ENCODE measurements around the gene RFX1.
"Not testable (repeated sequence)": the region's sequence is repeated elsewhere in the genome, so short reads cannot be mapped to it uniquely, and the experiment has no call there.

Gene RFX1

DNA sequence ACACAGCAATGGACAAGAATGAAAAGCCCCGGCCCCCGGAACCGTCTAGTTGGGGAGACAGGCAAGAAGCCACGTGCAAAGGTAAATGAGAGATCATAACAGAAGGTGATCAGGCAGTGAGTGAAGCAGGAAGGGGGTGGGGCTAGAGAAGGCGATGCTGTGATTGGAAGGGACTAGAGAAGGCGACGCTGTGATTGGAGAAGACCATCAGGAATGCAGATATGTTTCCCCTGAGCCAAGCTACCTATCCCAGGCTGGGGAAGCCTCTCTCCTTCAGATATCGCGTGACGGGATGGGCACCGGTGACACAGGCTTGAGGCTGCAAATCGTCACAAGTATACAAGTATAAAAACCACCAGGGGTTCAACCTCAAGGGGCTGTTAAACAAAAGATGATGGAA, 32.0 kb downstream of the RFX1 start:
- H3K27me3 ChIP-seq (ENCODE audit: control insufficient read depth, low read length) = no peaks in the 10 kb centered on the region
- TF ChIP-seq, protein P1, sequence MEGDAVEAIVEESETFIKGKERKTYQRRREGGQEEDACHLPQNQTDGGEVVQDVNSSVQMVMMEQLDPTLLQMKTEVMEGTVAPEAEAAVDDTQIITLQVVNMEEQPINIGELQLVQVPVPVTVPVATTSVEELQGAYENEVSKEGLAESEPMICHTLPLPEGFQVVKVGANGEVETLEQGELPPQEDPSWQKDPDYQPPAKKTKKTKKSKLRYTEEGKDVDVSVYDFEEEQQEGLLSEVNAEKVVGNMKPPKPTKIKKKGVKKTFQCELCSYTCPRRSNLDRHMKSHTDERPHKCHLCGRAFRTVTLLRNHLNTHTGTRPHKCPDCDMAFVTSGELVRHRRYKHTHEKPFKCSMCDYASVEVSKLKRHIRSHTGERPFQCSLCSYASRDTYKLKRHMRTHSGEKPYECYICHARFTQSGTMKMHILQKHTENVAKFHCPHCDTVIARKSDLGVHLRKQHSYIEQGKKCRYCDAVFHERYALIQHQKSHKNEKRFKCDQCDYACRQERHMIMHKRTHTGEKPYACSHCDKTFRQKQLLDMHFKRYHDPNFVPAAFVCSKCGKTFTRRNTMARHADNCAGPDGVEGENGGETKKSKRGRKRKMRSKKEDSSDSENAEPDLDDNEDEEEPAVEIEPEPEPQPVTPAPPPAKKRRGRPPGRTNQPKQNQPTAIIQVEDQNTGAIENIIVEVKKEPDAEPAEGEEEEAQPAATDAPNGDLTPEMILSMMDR (IDR thresholded peaks at IDR 0.05; ENCODE audit: low read depth, low read length, poor library complexity, severe bottlenecking) = no peak
- TF ChIP-seq EZH2phosphoT487 (IDR thresholded peaks at IDR 0.05; ENCODE audit: borderline replicate concordance, low read length) = no peak
- H3K9me2 ChIP-seq (replicated peaks; ENCODE audit: control insufficient read depth, low read length) = no peaks in the 10 kb centered on the region
- H3K27ac ChIP-seq (ENCODE audit: low read depth, low read length) = no peak overlapping the region
- no peaks in the 10 kb centered on the region for H3K9me3 ChIP-seq (ENCODE audit: control insufficient read depth, insufficient read depth, low read length)
- peaks cover 10% of the 10 kb centered on the region for H3K4me1 ChIP-seq (ENCODE audit: control insufficient read depth, low read length)
- no peaks in the 10 kb centered on the region for H3K79me2 ChIP-seq (ENCODE audit: control insufficient read depth, low read length)
- peaks cover 13% of the 10 kb centered on the region; the same call in 1 of the 2 replicates for H3K36me3 ChIP-seq (ENCODE audit: control insufficient read depth, low read length)
- no peaks in the 10 kb centered on the region for H4K20me1 ChIP-seq (ENCODE audit: control insufficient read depth, insufficient read depth, low read depth, low read length)
- H3K4me3 ChIP-seq (ENCODE audit: low read length) = no peak overlapping the region
- H3F3A ChIP-seq (ENCODE audit: control insufficient read depth, insufficient read depth) = no peaks in the 10 kb centered on the region
- peak overlapping the region; percentile 48; the same call in 1 of the 2 replicates for H3K4me2 ChIP-seq (ENCODE audit: low read length)

DNA sequence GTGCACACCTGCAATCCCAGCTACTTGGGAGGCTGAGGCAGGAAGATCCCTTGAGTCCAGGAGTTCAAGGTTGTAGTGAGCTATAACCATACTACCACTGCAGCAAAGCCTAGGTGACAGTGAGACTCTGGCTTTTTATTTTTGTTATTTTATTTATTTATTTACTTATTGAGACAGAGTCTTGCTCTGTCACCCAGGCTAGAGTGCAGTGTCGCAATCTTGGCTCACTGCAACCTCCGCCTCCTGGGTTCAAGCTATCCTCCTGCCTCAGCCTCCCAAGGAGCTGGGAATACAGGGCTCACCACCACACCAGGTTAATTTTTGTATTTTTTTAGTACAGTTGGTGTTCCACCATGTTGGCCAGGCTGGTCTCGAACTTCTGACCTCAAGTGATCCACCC, 32.6 kb downstream of the RFX1 start:
- not testable (repeated sequence) for H3K27me3 ChIP-seq (ENCODE audit: control insufficient read depth, low read length); H3K9me2 ChIP-seq (replicated peaks; ENCODE audit: control insufficient read depth, low read length); H3K4me2 ChIP-seq (ENCODE audit: low read length); H3K4me1 ChIP-seq (ENCODE audit: control insufficient read depth, low read length); H3K9me3 ChIP-seq (ENCODE audit: control insufficient read depth, insufficient read depth, low read length); H3K4me3 ChIP-seq (ENCODE audit: low read length); H3K79me2 ChIP-seq (ENCODE audit: control insufficient read depth, low read length); H3F3A ChIP-seq (ENCODE audit: control insufficient read depth, insufficient read depth); H3K27ac ChIP-seq (ENCODE audit: low read depth, low read length); H4K20me1 ChIP-seq (ENCODE audit: control insufficient read depth, insufficient read depth, low read depth, low read length)
- peaks cover 18% of the 10 kb centered on the region; the same call in 1 of the 2 replicates for H3K36me3 ChIP-seq (ENCODE audit: control insufficient read depth, low read length)

DNA sequence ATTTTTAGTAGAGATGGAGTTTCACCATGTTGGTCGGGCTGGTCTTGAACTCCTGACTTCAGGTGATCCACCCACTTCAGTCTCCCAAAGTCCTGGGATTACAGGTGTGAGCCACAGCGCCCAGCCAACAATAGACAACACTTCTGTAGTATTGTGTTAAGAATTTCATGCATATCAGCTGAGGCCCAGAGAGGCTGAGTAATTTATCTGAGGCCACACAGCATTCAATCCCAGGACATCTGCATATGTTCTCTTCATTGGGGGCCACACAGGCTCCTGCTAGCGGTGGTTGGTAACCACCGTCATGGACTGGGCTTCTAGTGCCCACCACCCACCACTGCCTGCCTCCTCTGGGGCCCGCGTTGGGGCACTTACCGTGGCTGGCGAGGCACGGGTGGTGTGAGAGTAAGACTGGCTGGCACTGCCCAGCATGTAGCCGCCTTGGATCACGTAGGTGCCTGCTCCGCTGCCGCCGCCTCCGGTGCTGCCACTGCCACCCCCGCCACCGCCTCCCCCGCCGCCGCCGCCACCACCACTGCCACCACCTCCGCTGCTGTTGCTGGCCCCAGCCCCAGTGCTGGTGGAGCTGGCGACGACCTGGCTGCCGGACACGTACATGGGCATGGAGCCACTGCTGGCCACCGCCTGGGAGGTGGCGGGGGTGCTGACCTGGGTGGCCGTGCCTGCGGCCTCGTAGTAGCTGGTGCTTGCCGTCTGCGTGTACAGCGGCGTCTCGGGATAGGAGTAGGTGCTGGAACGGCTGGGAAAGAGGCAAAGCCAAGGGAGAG, 33.6 kb downstream of the RFX1 start:
- Histone ChIP-seq H3K27me3 (ENCODE audit: control insufficient read depth, low read length) (no peaks in the 10 kb centered on the region), H4K20me1 (ENCODE audit: control insufficient read depth, insufficient read depth, low read depth, low read length) (no peaks in the 10 kb centered on the region), H3K79me2 (ENCODE audit: control insufficient read depth, low read length) (no peaks in the 10 kb centered on the region), H3K4me2 (ENCODE audit: low read length) (no peak overlapping the region), H3K9me3 (ENCODE audit: control insufficient read depth, insufficient read depth, low read length) (no peaks in the 10 kb centered on the region), H3K4me3 (ENCODE audit: low read length) (no peak overlapping the region), H3F3A (ENCODE audit: control insufficient read depth, insufficient read depth) (no peaks in the 10 kb centered on the region), H3K27ac (ENCODE audit: low read depth, low read length) (no peak overlapping the region), H3K9me2 (replicated peaks; ENCODE audit: control insufficient read depth, low read length) (no peaks in the 10 kb centered on the region), H3K36me3 (ENCODE audit: control insufficient read depth, low read length) (peaks cover 22% of the 10 kb centered on the region; the same call in 1 of the 2 replicates), H3K4me1 (ENCODE audit: control insufficient read depth, low read length) (peaks cover 10% of the 10 kb centered on the region)
- TF ChIP-seq, protein P1 (IDR thresholded peaks at IDR 0.05; ENCODE audit: low read depth, low read length, poor library complexity, severe bottlenecking) = no peak
- TF ChIP-seq EZH2phosphoT487 (IDR thresholded peaks at IDR 0.05; ENCODE audit: borderline replicate concordance, low read length) = no peak

DNA sequence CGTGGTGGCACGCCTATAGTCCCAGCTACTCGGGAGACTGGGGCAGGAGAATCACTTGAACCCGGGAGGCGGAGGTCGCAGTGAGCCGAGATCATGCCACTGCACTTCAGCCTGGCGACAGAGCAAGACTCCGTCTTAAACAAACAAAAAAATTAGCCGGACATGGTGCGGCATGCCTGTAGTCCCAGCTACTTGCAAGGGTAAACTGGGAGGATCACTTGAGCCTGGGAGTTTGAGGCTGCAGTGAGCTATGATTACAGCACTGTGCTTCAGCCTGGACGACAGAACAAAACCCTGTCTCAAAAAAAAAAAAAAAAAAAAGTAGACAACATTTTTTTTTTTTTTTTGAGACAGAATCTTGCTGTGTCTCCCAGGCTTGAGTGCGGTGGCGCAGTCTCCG, 34.3 kb downstream of the RFX1 start:
- H3K4me1 ChIP-seq (ENCODE audit: control insufficient read depth, low read length); H3F3A ChIP-seq (ENCODE audit: control insufficient read depth, insufficient read depth); H3K9me2 ChIP-seq (replicated peaks; ENCODE audit: control insufficient read depth, low read length); H3K27me3 ChIP-seq (ENCODE audit: control insufficient read depth, low read length); H4K20me1 ChIP-seq (ENCODE audit: control insufficient read depth, insufficient read depth, low read depth, low read length); H3K27ac ChIP-seq (ENCODE audit: low read depth, low read length); H3K9me3 ChIP-seq (ENCODE audit: control insufficient read depth, insufficient read depth, low read length); H3K79me2 ChIP-seq (ENCODE audit: control insufficient read depth, low read length); H3K4me3 ChIP-seq (ENCODE audit: low read length); H3K4me2 ChIP-seq (ENCODE audit: low read length): not testable (repeated sequence)
- peaks cover 25% of the 10 kb centered on the region; the same call in 1 of the 2 replicates for H3K36me3 ChIP-seq (ENCODE audit: control insufficient read depth, low read length)

Measured in DOHH2 (cell line).